ENCODE measurements around the gene DDIAS. TPM values are rescaled to one million over a fixed set of nuclear protein-coding genes. Genes with fewer than 3 reads are reported as not detected.

Gene DDIAS
- polyA plus RNA-seq, 1 donor from 2014 or later, result 0.26 TPM

DNA sequence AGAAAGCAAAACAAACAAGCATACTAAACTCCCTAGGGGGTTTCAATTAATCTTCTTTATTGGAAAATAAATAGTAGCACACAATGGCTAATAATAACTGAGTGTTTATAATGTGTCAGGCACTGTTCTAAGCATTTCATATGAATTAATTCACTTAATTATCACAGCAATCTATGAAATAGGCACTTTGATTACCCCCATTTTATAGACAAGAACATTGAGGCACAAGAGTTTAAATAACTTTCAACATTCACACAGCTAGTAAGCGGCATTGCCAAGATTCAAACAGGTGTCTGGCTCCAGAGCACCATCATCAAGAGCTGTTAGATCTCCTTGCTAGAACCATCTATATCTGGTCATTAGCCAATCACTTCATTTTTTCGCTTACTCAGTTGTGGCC lies 44.4 kb upstream of the DDIAS start:
- Histone ChIP-seq H3K9ac (ENCODE audit: low read length) (no peak overlapping the region), H3K9me2 (ENCODE audit: insufficient read depth, low read length) (no peaks in the 10 kb centered on the region), H3F3A (ENCODE audit: insufficient read depth, low read length, poor library complexity, severe bottlenecking) (no peaks in the 10 kb centered on the region), H4K20me1 (ENCODE audit: insufficient read depth) (no peaks in the 10 kb centered on the region), H3K4me2 (ENCODE audit: low read length) (no peak overlapping the region), H3K79me2 (replicated peaks; ENCODE audit: insufficient read depth, low read length) (no peaks in the 10 kb centered on the region), H3K36me3 (ENCODE audit: insufficient read depth, low read length) (no peaks in the 10 kb centered on the region), H3K9me3 (ENCODE audit: low read length) (no peaks in the 10 kb centered on the region), H3K27ac (ENCODE audit: low read length) (no peak overlapping the region), H3K4me3 (ENCODE audit: low read length) (no peak overlapping the region), H2AFZ (ENCODE audit: low read depth, low read length) (no peak overlapping the region), H3K27me3 (ENCODE audit: insufficient read depth, low read depth, low read length) (no peaks in the 10 kb centered on the region)
- TF ChIP-seq SMC3 (conservative IDR thresholded peaks at IDR 0.05; ENCODE audit: poor library complexity) (no peak), POLR2AphosphoS5 (IDR thresholded peaks at IDR 0.05) (no peak), MXI1 (conservative IDR thresholded peaks at IDR 0.05; ENCODE audit: poor library complexity, severe bottlenecking) (no peak), REST (IDR thresholded peaks at IDR 0.05; ENCODE audit: borderline replicate concordance) (no peak), EZH2 (IDR thresholded peaks at IDR 0.05; ENCODE audit: borderline replicate concordance, insufficient read depth, low read length, poor library complexity, severe bottlenecking) (no peak), EP300 (conservative IDR thresholded peaks at IDR 0.05; ENCODE audit: poor library complexity, severe bottlenecking) (no peak), TAF1 (IDR thresholded peaks at IDR 0.05; ENCODE audit: low read depth) (no peak), RAD21 (conservative IDR thresholded peaks at IDR 0.05) (no peak)
- TF ChIP-seq, protein P1, sequence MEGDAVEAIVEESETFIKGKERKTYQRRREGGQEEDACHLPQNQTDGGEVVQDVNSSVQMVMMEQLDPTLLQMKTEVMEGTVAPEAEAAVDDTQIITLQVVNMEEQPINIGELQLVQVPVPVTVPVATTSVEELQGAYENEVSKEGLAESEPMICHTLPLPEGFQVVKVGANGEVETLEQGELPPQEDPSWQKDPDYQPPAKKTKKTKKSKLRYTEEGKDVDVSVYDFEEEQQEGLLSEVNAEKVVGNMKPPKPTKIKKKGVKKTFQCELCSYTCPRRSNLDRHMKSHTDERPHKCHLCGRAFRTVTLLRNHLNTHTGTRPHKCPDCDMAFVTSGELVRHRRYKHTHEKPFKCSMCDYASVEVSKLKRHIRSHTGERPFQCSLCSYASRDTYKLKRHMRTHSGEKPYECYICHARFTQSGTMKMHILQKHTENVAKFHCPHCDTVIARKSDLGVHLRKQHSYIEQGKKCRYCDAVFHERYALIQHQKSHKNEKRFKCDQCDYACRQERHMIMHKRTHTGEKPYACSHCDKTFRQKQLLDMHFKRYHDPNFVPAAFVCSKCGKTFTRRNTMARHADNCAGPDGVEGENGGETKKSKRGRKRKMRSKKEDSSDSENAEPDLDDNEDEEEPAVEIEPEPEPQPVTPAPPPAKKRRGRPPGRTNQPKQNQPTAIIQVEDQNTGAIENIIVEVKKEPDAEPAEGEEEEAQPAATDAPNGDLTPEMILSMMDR (IDR thresholded peaks at IDR 0.05; ENCODE audit: poor library complexity, severe bottlenecking), result no peak

DNA sequence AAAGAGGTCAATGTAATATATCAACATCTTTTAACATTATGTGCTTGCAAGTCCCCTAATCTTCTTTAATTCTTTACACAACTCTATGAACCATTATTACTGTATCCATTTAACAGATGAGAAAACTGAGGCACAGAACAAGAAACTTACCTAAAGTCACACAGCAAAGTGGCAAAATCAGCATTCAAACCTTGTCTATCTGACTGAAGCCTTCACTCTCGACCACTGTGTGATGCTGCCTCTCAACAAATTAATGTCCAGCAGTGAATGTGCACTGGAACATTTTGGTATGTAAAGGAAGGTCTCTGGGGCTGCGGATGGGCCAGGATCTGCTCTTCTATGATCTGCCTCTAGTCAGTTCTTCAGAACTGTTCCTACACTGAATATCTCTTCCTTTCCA lies 43.4 kb upstream of the DDIAS start:
- H3K27ac ChIP-seq (ENCODE audit: low read length), result no peak overlapping the region
- no peak overlapping the region for H2AFZ ChIP-seq (ENCODE audit: low read depth, low read length)
- H3K27me3 ChIP-seq (ENCODE audit: insufficient read depth, low read depth, low read length), result no peaks in the 10 kb centered on the region
- no peaks in the 10 kb centered on the region for H3F3A ChIP-seq (ENCODE audit: insufficient read depth, low read length, poor library complexity, severe bottlenecking)
- no peaks in the 10 kb centered on the region for H3K9me3 ChIP-seq (ENCODE audit: low read length)
- no peaks in the 10 kb centered on the region for H4K20me1 ChIP-seq (ENCODE audit: insufficient read depth)
- no peak overlapping the region for H3K4me2 ChIP-seq (ENCODE audit: low read length)
- H3K9me2 ChIP-seq (ENCODE audit: insufficient read depth, low read length), result no peaks in the 10 kb centered on the region
- H3K9ac ChIP-seq (ENCODE audit: low read length), result no peak overlapping the region
- H3K4me3 ChIP-seq (ENCODE audit: low read length), result no peak overlapping the region
- H3K79me2 ChIP-seq (replicated peaks; ENCODE audit: insufficient read depth, low read length), result no peaks in the 10 kb centered on the region
- TF ChIP-seq REST (IDR thresholded peaks at IDR 0.05; ENCODE audit: borderline replicate concordance) (no peak), POLR2AphosphoS5 (IDR thresholded peaks at IDR 0.05) (no peak), MXI1 (conservative IDR thresholded peaks at IDR 0.05; ENCODE audit: poor library complexity, severe bottlenecking) (no peak), RAD21 (conservative IDR thresholded peaks at IDR 0.05) (no peak), TAF1 (IDR thresholded peaks at IDR 0.05; ENCODE audit: low read depth) (no peak), SMC3 (conservative IDR thresholded peaks at IDR 0.05; ENCODE audit: poor library complexity) (no peak), EZH2 (IDR thresholded peaks at IDR 0.05; ENCODE audit: borderline replicate concordance, insufficient read depth, low read length, poor library complexity, severe bottlenecking) (no peak), EP300 (conservative IDR thresholded peaks at IDR 0.05; ENCODE audit: poor library complexity, severe bottlenecking) (no peak)
- TF ChIP-seq, protein P1 (IDR thresholded peaks at IDR 0.05; ENCODE audit: poor library complexity, severe bottlenecking), result no peak
- H3K36me3 ChIP-seq (ENCODE audit: insufficient read depth, low read length), result no peaks in the 10 kb centered on the region

All from neural cell (in vitro differentiated cells).